Osteoblast (primary cell): ENCODE measurements around the gene RRP15. TPM values are rescaled to one million over a fixed set of nuclear protein-coding genes. Genes with fewer than 3 reads are reported as not detected.

Experiments used
- DNase-seq: peaks from one replicate; pipeline ENCODE4 v3.0.0; 2011; ENCODE audit warnings: low spot score, mixed read lengths; ENCODE audit not compliant: insufficient read length; ENCODE audit errors: missing footprints
- H2AFZ ChIP-seq: 2 replicates; pipeline ENCODE4 v1.6.0; 2011; ENCODE audit warnings: mild to moderate bottlenecking, low read length
- H3K27ac ChIP-seq: 2 replicates; pipeline ENCODE4 v1.5.1; 2011; ENCODE audit warnings: mild to moderate bottlenecking, low read depth, low read length, moderate library complexity
- H3K27me3 ChIP-seq: 2 replicates; pipeline ENCODE4 v1.6.0; 2012; ENCODE audit warnings: mild to moderate bottlenecking, control low read depth, inconsistent platforms, low read length, moderate library complexity; ENCODE audit not compliant: insufficient read depth
- H3K36me3 ChIP-seq: 2 replicates; pipeline ENCODE4 v1.5.1; 2011; ENCODE audit warnings: mild to moderate bottlenecking, low read length, control low read depth, moderate library complexity; ENCODE audit not compliant: insufficient read depth
- H3K4me1 ChIP-seq: 2 replicates; pipeline ENCODE4 v1.5.1; 2011; ENCODE audit warnings: mild to moderate bottlenecking, low read length, control low read depth, moderate library complexity; ENCODE audit not compliant: insufficient read depth
- H3K4me2 ChIP-seq: 2 replicates; pipeline ENCODE4 v1.6.0; 2011; ENCODE audit warnings: mild to moderate bottlenecking, low read length; ENCODE audit not compliant: insufficient read depth
- H3K4me3 ChIP-seq: fragments of 200-600 bp; sonication (generic); 3 replicates; pipeline ENCODE4 v1.5.1; 2012; ENCODE audit warnings: mild to moderate bottlenecking, low read length, inconsistent platforms; ENCODE audit not compliant: insufficient read depth
- H3K79me2 ChIP-seq: 2 replicates; pipeline ENCODE4 v1.6.0; 2012; ENCODE audit warnings: mild to moderate bottlenecking, low read length, control low read depth, inconsistent platforms; ENCODE audit not compliant: insufficient read depth
- H3K9me3 ChIP-seq: 2 replicates; pipeline ENCODE4 v1.5.1; 2011; ENCODE audit warnings: low read depth, low read length, control low read depth
- H4K20me1 ChIP-seq: 2 replicates; pipeline ENCODE4 v1.6.0; 2012; ENCODE audit warnings: mild to moderate bottlenecking, low read length, control low read depth; ENCODE audit not compliant: insufficient read depth
- total RNA-seq: library from RNA; depleted of rRNA; stranded (reverse); fragments of >200 nt; gene quantifications from 2 replicates; pipeline ENCODE4 v1.2.3, GENCODE V29; 2012
- TF ChIP-seq, protein P1 (sequence below): IDR thresholded peaks from 2 replicates; pipeline ENCODE4 v1.5.1; 2011; ENCODE audit warnings: mild to moderate bottlenecking, low read depth, low read length, moderate library complexity; ENCODE audit errors: extremely low read depth

Gene RRP15
- total RNA-seq, 1 donor, result 10.9 TPM

DNA sequence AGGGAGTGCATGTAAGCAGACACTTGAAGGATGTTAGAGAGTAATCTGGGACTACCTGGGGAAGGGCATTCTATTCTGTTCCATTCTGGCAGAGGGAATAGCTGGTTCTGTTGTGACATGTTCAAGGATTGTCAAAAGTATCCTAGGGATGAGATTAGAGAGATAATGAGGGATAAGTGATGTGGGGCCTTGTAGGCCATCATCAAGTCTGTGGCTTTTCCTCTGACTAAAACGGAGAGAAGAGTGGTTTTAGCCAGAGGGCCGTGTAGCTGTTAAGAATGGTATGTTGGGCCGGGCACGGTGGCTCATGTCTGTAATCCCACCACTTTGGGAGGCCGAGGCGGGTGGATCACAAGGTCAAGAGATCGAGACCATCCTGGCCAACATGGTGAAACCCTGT, 83.6 kb downstream of the RRP15 start:
- H3K36me3 ChIP-seq, result peaks cover 7% of the 10 kb centered on the region
- H3K4me2 ChIP-seq, result no peak overlapping the region
- peaks cover 47% of the 10 kb centered on the region for H3K79me2 ChIP-seq
- DNase-seq, result no peak
- no peaks in the 10 kb centered on the region for H3K27me3 ChIP-seq
- H3K9me3 ChIP-seq, result no peaks in the 10 kb centered on the region
- H4K20me1 ChIP-seq, result no peaks in the 10 kb centered on the region
- H3K4me3 ChIP-seq, result no peak overlapping the region
- H2AFZ ChIP-seq, result no peak overlapping the region
- TF ChIP-seq, protein P1, sequence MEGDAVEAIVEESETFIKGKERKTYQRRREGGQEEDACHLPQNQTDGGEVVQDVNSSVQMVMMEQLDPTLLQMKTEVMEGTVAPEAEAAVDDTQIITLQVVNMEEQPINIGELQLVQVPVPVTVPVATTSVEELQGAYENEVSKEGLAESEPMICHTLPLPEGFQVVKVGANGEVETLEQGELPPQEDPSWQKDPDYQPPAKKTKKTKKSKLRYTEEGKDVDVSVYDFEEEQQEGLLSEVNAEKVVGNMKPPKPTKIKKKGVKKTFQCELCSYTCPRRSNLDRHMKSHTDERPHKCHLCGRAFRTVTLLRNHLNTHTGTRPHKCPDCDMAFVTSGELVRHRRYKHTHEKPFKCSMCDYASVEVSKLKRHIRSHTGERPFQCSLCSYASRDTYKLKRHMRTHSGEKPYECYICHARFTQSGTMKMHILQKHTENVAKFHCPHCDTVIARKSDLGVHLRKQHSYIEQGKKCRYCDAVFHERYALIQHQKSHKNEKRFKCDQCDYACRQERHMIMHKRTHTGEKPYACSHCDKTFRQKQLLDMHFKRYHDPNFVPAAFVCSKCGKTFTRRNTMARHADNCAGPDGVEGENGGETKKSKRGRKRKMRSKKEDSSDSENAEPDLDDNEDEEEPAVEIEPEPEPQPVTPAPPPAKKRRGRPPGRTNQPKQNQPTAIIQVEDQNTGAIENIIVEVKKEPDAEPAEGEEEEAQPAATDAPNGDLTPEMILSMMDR, result no peak
- H3K27ac ChIP-seq, result no peak overlapping the region
- peaks cover 43% of the 10 kb centered on the region for H3K4me1 ChIP-seq

DNA sequence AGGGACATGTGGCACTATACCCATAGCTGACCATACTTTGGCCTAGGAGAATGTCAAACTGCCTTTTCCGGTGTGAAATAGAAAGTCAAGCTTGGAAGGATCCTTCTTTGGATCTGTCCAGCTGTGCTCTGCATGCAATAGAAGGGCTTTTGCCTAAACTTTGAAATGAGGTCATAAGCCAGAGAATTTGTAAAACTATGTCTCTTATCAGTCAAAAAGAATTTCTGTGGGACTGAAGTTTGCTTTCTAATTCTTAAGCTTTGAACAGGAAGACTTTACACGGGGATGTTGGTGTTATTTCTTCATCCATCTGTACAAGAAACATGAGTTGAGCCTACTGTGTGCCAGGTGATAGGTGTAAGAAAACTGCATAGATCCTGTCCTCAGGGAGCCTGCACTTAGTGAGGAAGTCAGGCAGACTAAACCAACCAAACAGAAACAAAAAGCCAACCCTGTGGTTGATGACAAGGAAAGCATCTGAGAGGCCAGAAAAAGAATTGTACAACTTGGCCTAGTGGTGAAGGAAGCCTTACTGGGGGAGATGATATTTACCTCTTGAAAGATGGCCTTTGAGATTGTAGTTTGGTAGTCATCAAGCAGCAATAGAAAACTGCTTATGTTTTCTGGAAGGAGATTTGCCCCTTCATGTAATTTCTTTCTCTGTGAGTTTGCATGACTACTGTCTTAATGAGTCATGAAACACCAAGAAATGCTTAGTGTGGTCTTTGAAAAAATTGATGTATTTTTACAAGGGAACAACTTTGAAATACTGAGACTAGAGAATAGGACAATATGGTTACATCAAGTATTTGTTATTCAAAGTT, 84.8 kb downstream of the RRP15 start:
- Histone ChIP-seq H3K27ac (peak overlapping the region; percentile 92), H3K9me3 (no peaks in the 10 kb centered on the region), H2AFZ (no peak overlapping the region), H3K4me3 (peak overlapping the region; percentile 5), H3K79me2 (peaks cover 50% of the 10 kb centered on the region), H4K20me1 (no peaks in the 10 kb centered on the region), H3K4me2 (peak overlapping the region; percentile 52), H3K36me3 (peaks cover 7% of the 10 kb centered on the region), H3K27me3 (no peaks in the 10 kb centered on the region), H3K4me1 (peaks cover 44% of the 10 kb centered on the region)
- DNase-seq, result peak; percentile 72
- TF ChIP-seq, protein P1, result no peak

DNA sequence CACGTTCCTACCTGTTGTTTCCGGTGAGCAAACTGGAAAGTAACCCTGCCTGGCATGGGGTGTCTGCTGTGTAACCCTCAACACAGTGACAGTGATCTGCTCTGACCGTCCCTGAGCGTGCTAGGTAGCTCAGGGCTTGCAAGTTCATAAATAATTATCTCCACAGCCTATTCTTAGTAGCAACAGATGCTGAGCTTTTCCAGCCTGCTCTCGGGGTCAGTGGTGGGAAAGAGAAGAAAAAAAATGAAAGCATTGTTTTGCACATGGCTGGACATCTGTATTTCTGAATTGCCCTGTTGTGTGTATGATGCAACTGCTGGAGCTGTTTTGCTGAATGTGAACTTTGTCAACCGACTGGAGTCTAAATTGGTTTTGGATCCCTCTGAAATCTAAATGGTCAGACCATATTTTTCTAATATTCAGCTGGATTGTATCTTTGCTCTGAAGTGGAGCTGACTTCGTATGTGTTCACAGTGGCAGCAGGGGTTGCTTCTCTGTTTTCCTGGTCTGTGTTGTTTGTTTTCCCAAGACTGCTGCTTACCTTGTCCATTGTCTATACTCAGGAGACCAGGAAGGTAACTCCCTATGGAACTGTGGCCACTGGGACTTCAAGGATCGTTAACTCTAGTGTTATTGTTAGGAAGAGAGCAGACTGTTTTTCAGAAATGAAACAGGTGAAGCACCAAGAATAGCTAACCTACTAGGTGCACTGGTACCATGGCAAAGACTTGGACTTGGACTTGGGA, 87.0 kb downstream of the RRP15 start:
- TF ChIP-seq, protein P1, result no peak
- Histone ChIP-seq H3K36me3 (peaks cover under 1% of the 10 kb centered on the region), H3K4me1 (peaks cover 46% of the 10 kb centered on the region), H3K79me2 (peaks cover 45% of the 10 kb centered on the region), H3K4me2 (no peak overlapping the region), H3K27ac (peak overlapping the region; percentile 34), H4K20me1 (no peaks in the 10 kb centered on the region), H3K9me3 (no peaks in the 10 kb centered on the region), H3K4me3 (no peak overlapping the region), H3K27me3 (no peaks in the 10 kb centered on the region), H2AFZ (no peak overlapping the region)
- DNase-seq, result no peak
